ENCODE results near the gene SCN11A.

GRCh38 chr3:39100500-39100886 is 48.7 kb upstream of the SCN11A start:
- no peak for TF ChIP-seq CTCF (IDR thresholded peaks at IDR 0.05; ENCODE audit: insufficient read depth, low read depth, low read length)
- TF ChIP-seq EZH2 (IDR thresholded peaks at IDR 0.05; ENCODE audit: insufficient read depth, low read length), result no peak

Measured in astrocyte (in vitro differentiated cells and primary cell).